ENCODE measurements around the gene SPEM3. TPM values are rescaled to one million over a fixed set of nuclear protein-coding genes. Genes with fewer than 3 reads are reported as not detected.

The SPEM3 gene
- total and polyA plus RNA-seq, 2 of the 13 experiments (the other 11 are each of a cell fraction or from before 2014, with no cell fraction given): not detected

DNA sequence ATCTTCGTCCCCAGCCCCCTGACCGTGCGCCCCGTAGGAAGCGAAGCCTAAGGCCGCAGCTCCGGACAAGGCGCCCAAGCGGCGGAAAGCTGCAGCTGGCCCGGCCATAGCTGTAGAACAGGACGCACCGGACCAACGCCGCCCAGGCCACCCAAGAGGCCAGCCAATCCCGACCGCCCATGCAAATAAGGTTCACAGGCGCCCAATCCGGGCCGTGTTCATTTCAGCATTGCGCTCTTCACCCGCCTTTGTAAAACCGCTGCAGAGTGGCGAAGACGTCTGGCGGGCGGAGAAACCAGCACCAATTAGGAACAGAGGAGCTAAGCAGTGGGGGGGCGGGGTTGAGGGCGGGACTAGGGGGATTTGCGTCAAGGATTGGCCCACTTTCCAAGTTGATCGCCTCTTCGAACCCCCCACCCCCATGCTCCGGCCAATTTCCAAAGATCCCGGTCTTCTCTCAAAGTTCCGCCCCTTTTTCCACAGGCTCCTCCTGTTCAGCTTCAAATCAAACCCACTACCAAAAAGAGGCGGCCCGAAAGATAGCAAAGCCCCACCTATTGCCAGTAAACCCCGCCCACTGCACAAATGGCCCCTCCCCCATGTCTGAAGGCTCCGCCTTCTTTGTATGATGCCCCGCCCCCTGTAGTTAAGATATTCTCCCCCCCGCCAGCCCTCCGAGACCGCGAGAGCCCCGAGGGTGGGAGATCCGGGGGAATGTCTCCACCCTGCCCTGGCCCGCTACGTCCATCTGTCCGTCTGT, 24.5 kb upstream of the SPEM3 start, which contains the start of gene TMEM256 (continued):
- TF ChIP-seq ZNF350 (CRISPR knock-in tag; IDR thresholded peaks at IDR 0.05; ENCODE audit: borderline replicate concordance, low read depth) (no peak; the same call in 1 of the 2 replicates), FIP1L1 (IDR thresholded peaks at IDR 0.05; ENCODE audit: borderline replicate concordance, insufficient read depth, low read depth, low read length) (no peak), NCOA2 (CRISPR knock-in tag; IDR thresholded peaks at IDR 0.05) (no peak), ZNF20 (CRISPR knock-in tag; IDR thresholded peaks at IDR 0.05) (no peak), SRSF1 (optimal IDR thresholded peaks at IDR 0.05; ENCODE audit: low read depth, low read length) (peak; percentile 22), ZNF44 (CRISPR knock-in tag; IDR thresholded peaks at IDR 0.05) (no peak), ATF7-NPFF (CRISPR knock-in tag; IDR thresholded peaks at IDR 0.05; ENCODE audit: low read depth) (no peak), CENPT (CRISPR knock-in tag; IDR thresholded peaks at IDR 0.05; ENCODE audit: low read depth) (no peak), ZNF629 (CRISPR knock-in tag; conservative IDR thresholded peaks at IDR 0.05) (no peak), TSC22D2 (CRISPR knock-in tag; IDR thresholded peaks at IDR 0.05; ENCODE audit: borderline replicate concordance) (no peak), ZMYM2 (CRISPR knock-in tag; IDR thresholded peaks at IDR 0.05) (no peak), SIX4 (CRISPR knock-in tag; IDR thresholded peaks at IDR 0.05) (no peak), MED13 (CRISPR knock-in tag; IDR thresholded peaks at IDR 0.05) (0 out of 2 replicates have a peak, but pooled peaks have one; percentile 65), ZNF737 (CRISPR knock-in tag; IDR thresholded peaks at IDR 0.05; ENCODE audit: borderline replicate concordance) (no peak), FOXA1 (IDR thresholded peaks at IDR 0.05) (no peak), FOXA1 (CRISPR knock-in tag; IDR thresholded peaks at IDR 0.05) (no peak), ZNF335 (CRISPR knock-in tag; IDR thresholded peaks at IDR 0.05) (no peak), ZNF326 (CRISPR knock-in tag; IDR thresholded peaks at IDR 0.05; ENCODE audit: borderline replicate concordance) (no peak), ZNF570 (CRISPR knock-in tag; IDR thresholded peaks at IDR 0.05; ENCODE audit: borderline replicate concordance) (no peak), MIXL1 (CRISPR knock-in tag; IDR thresholded peaks at IDR 0.05) (no peak; the same call in 1 of the 2 replicates), YY1 (IDR thresholded peaks at IDR 0.05; ENCODE audit: insufficient read depth, insufficient replicate concordance, low read depth, low read length) (peak; percentile 90), RAD51 (IDR thresholded peaks at IDR 0.05; ENCODE audit: borderline replicate concordance) (no peak), ZSCAN29 (CRISPR knock-in tag; conservative IDR thresholded peaks at IDR 0.05) (no peak), KLF6 (CRISPR knock-in tag; IDR thresholded peaks at IDR 0.05) (no peak)
- TF ChIP-seq, protein P1, sequence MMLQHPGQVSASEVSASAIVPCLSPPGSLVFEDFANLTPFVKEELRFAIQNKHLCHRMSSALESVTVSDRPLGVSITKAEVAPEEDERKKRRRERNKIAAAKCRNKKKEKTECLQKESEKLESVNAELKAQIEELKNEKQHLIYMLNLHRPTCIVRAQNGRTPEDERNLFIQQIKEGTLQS (CRISPR knock-in tag; IDR thresholded peaks at IDR 0.05): 0 out of 2 replicates have a peak, but pooled peaks have one; percentile 16
- TF ChIP-seq, protein P2, sequence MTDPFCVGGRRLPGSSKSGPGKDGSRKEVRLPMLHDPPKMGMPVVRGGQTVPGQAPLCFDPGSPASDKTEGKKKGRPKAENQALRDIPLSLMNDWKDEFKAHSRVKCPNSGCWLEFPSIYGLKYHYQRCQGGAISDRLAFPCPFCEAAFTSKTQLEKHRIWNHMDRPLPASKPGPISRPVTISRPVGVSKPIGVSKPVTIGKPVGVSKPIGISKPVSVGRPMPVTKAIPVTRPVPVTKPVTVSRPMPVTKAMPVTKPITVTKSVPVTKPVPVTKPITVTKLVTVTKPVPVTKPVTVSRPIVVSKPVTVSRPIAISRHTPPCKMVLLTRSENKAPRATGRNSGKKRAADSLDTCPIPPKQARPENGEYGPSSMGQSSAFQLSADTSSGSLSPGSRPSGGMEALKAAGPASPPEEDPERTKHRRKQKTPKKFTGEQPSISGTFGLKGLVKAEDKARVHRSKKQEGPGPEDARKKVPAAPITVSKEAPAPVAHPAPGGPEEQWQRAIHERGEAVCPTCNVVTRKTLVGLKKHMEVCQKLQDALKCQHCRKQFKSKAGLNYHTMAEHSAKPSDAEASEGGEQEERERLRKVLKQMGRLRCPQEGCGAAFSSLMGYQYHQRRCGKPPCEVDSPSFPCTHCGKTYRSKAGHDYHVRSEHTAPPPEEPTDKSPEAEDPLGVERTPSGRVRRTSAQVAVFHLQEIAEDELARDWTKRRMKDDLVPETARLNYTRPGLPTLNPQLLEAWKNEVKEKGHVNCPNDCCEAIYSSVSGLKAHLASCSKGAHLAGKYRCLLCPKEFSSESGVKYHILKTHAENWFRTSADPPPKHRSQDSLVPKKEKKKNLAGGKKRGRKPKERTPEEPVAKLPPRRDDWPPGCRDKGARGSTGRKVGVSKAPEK (CRISPR knock-in tag; IDR thresholded peaks at IDR 0.05; ENCODE audit: borderline replicate concordance): no peak
- TF ChIP-seq, protein P3, sequence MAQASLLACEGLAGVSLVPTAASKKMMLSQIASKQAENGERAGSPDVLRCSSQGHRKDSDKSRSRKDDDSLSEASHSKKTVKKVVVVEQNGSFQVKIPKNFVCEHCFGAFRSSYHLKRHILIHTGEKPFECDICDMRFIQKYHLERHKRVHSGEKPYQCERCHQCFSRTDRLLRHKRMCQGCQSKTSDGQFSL (CRISPR knock-in tag; IDR thresholded peaks at IDR 0.05): peak; percentile 4; the same call in 1 of the 2 replicates

Data from HepG2 (cell line).